NCI-H2196 (cell line): ENCODE results near the gene TEX48.

Source experiments
- DNase-seq: peaks from one replicate; lab custom pipeline; 2025; ENCODE audit not compliant: unreplicated experiment; lab: John Stamatoyannopoulos, UW

The TEX48 gene

DNA sequence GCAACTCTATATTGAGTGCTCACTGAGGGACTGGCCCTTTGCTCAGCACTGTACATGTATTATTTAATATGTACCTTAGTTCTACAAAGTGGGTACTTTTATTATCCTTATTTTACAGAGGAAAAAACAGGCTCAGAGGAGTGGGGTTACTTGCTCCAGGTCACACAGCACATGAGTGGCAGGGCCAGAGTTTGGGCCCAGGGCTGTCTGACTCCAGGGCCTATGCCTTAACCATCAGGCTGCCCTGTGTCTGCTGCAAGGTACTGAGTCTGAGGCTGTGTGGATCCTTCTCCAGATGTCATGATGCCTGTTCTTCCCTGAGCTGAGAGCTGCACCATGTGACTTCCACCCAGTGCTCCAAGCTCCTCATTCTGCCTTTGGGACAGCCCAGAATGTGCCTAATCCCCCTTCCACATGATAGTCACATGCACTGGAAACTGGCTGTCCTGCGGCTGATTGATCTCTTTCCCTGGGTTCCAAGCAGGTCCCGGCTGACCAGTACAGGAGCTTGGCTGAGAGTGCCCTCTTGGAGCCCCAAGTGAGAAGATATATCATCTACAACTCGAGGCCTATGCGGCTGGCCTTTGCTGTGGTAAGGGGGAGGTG is 55.5 kb downstream of the TEX48 start:
- no peak for DNase-seq

DNA sequence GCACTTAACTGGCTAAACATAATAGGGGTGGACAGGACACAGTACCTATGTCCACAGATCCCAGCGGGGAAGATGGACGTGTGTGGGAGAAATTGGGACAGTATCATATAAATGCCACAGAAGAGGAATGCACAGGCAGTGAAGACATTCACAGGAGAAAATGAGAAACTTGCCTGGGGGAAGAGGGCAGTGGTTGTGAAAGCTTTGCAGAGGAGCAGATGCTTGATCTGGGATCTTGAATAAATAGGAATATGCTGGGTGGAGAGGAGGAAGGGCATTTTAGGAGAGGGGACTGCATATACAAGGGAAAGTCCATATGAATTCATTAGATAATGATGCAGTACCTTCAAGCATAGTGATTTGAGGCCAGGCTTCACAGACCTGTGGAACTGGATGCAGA is 57.3 kb downstream of the TEX48 start:
- no peak for DNase-seq

DNA sequence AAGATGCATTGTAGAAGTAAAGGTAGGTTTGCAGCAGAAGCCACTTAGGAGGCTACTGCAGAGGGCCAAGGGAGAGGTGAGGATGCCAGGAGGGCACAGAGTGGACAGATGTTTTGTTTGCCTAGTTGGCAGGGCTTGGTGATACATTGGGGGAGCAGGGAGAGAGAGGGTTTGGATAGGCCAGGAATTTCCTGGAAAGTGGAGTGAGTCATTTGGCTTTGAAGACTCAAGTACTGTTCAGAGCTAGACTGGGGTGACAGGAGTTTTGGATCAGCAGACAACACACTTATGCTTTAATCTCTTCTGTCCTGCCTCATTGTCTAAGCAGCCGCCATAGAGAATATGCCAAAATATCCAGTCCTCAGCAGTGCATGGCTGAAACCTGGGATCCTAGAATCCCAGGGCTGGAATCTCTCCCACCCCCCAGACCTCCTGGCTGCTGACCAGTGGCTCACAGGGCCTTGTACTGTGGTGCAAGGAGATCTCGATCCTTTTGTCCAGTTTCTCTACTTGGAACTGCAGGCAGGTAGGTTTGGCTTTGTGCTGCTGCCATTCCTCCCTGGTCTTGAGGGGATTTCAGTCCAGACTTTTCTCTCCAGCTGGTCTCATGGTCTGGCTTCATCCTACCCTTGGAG is 59.9 kb downstream of the TEX48 start:
- DNase-seq: peak; percentile 47

DNA sequence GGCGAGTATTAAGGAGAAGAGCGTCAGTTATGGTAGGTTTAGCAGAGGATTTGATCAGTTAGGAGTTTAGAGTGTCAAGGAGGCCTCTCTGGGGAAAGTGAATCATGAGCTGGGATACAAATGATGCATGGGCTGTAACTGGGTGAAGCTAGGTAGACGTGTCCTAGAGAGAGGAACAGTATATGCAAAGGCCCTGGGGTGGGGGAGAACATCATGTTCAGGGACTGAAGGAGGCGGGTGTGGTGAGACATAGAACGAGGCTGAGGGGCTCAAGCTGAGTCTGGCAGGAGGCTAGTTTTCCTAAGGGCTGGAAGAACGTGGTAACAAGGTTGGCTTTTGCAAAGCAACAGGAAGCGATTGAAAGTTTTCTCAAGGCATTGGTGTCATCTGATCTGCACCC is 60.4 kb downstream of the TEX48 start:
- DNase-seq: no peak

DNA sequence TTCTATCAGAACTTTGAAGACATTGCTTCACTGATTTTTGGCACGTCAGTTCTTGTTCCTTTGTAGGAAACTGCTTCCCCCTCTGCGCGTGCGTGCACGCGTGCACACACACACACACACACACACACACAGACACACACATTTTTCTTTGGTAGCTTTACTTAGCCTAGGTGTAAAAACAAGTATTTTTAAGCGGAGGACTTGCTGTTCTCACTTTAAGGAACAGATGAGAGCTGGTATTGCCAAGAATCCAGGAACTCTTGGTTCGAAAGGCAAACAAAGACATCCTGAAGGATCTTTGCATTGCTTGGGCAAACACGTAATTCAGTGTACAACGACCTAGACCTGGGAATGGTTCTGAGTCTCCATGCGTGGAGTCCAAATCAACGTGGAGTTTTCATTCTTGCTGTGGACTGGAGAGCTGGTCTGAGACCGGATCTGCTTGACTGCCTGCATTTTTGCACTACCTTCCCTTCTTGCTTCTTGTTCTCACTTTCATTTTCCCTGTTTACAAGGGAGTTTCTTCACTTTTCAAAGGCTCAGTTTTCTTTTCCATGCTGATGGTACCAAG is 62.7 kb downstream of the TEX48 start:
- no peak for DNase-seq

DNA sequence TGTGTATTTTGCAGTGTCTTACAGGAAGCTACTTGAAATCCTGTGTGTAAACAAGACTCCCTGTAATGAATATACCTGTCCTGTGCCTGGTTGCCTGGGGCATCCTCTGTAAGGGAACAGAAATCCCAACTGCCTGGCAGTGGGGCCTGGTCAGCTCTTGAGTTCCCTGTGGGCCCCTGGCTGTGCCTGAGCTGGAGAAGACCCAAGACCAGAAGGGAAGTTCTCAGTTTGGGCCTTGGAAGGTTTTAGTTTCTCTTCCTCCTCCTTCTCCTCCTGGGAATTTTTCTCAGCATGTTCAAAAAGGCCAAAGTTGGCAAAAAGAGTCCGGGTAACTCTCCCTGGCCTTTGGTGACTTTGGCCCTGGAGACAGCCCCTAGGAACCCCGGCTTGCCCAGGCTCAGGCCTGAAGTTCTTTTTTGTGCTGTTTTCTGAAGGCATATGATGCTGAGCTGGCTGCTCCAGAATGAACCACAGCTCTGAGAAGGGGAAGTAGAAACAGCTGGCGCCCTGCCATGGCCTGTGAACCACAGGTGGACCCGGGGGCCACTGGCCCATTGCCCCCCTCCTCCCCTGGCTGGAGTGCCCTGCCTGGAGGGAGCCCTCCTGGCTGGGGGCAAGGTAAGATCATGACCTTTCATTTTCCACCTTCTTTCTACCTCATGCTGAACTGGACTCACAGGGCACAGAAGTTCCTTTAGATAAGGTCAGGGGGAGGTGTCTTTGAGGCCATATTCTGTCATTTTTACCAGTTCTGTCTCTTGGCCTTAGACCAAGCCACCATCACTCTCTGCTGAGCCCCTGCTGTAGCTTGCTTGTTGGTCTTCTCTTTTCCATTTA is 65.1 kb downstream of the TEX48 start:
- DNase-seq: peak; percentile 59
